Measurements from ENCODE around the gene PCDH1.

- TF ChIP-seq SIN3A (IDR thresholded peaks at IDR 0.05; ENCODE audit: borderline replicate concordance, insufficient read depth, low read length) = no peak
- TF ChIP-seq TAF1 (IDR thresholded peaks at IDR 0.05; ENCODE audit: borderline replicate concordance, insufficient read depth, low read length) = no peak
These were observed 8.0 kb downstream of the PCDH1 start for GRCh38 chr5:141870228-141870627.
